Smooth muscle cell (in vitro differentiated cells): ENCODE results near the gene LEAP2. TPM values are rescaled to one million over a fixed set of nuclear protein-coding genes. Genes with fewer than 3 reads are reported as not detected.

Experiments
- DNase-seq: peaks from one replicate; lab custom pipeline; 2025; ENCODE audit not compliant: unreplicated experiment; lab: John Stamatoyannopoulos, UW
- H2AFZ ChIP-seq: fragments of 200-600 bp; sonication (generic); 2 replicates; pipeline ENCODE4 v1.6.0; 2016; ENCODE audit warnings: antibody characterized with exemption, low read depth, mild to moderate bottlenecking
- H3F3A ChIP-seq: fragments of 200-600 bp; sonication (generic); 2 replicates; pipeline ENCODE4 v1.6.0; 2017; ENCODE audit warnings: antibody characterized with exemption, low read depth
- H3K27ac ChIP-seq: fragments of 200-600 bp; sonication (generic); 2 replicates; pipeline ENCODE4 v1.5.1; 2016; ENCODE audit warnings: low read depth, mild to moderate bottlenecking
- H3K27me3 ChIP-seq: fragments of 200-600 bp; sonication (generic); 2 replicates; pipeline ENCODE4 v1.6.1; 2016; ENCODE audit warnings: low read depth, mild to moderate bottlenecking
- H3K36me3 ChIP-seq: fragments of 200-600 bp; sonication (generic); 2 replicates; pipeline ENCODE4 v1.5.1; 2016; ENCODE audit warnings: low read depth
- H3K4me1 ChIP-seq: fragments of 200-600 bp; sonication (generic); 2 replicates; pipeline ENCODE4 v1.5.1; 2016; ENCODE audit warnings: low read depth
- H3K4me2 ChIP-seq: fragments of 200-600 bp; sonication (generic); 2 replicates; pipeline ENCODE4 v1.6.0; 2016; ENCODE audit warnings: mild to moderate bottlenecking
- H3K4me3 ChIP-seq: fragments of 200-600 bp; sonication (generic); 2 replicates; pipeline ENCODE4 v1.5.1; 2016; ENCODE audit warnings: mild to moderate bottlenecking
- H3K79me2 ChIP-seq: fragments of 200-600 bp; sonication (generic); 2 replicates; pipeline ENCODE4 v1.6.0; 2016; ENCODE audit warnings: low read depth, mild to moderate bottlenecking
- H3K9ac ChIP-seq: fragments of 200-600 bp; sonication (generic); 2 replicates; pipeline ENCODE4 v1.6.0; 2016; ENCODE audit warnings: low read depth
- H3K9me3 ChIP-seq: fragments of 200-600 bp; sonication (generic); replicated peaks from 2 replicates; pipeline ENCODE4 v1.5.1; 2016; ENCODE audit warnings: low read depth
- H4K20me1 ChIP-seq: fragments of 200-600 bp; sonication (generic); 2 replicates; pipeline ENCODE4 v1.6.0; 2016; ENCODE audit warnings: low read depth
- CTCF ChIP-seq: fragments of 200-600 bp; sonication (generic); IDR thresholded peaks from 2 replicates; pipeline ENCODE4 v1.5.1; 2017; ENCODE audit warnings: borderline replicate concordance, mild to moderate bottlenecking, antibody characterized with exemption; ENCODE audit not compliant: insufficient read depth, poor library complexity, severe bottlenecking
- WGBS: methylation state at CpG from one replicate; pipeline ENCODE4 v1.1.7; 2016; ENCODE audit warnings: low lambda C conversion rate; 5-methylcytosine and 5-hydroxymethylcytosine counted together
- polyA plus RNA-seq: library from polyadenylated mRNA; unstranded; fragments of >200 nt; fragmentation: Nextera tagmentation; extraction: Ambion mirVana; gene quantifications from 2 replicates; pipeline ENCODE4 v1.2.1, GENCODE V29; 2016
- total RNA-seq: library from RNA; depleted of rRNA; stranded (reverse); fragments of >200 nt; gene quantifications from 2 replicates; pipeline ENCODE4 v1.2.3, GENCODE V29; 2014

The LEAP2 gene
- total and polyA plus RNA-seq, 2 experiments from 2014 or later, result 0.27 to 0.55 TPM

GRCh38 chr5:132849347-132849746, 24.1 kb upstream of the LEAP2 start:
- Histone ChIP-seq H3K9ac (no peak overlapping the region), H3F3A (no peaks in the 10 kb centered on the region), H3K4me2 (no peak overlapping the region), H3K36me3 (no peaks in the 10 kb centered on the region), H2AFZ (no peak overlapping the region), H3K79me2 (no peaks in the 10 kb centered on the region), H3K4me1 (no peaks in the 10 kb centered on the region), H4K20me1 (no peaks in the 10 kb centered on the region), H3K27ac (no peak overlapping the region), H3K4me3 (no peak overlapping the region), H3K9me3 (no peaks in the 10 kb centered on the region), H3K27me3 (no peaks in the 10 kb centered on the region)
- 70% methylated on average over 1 of the region's 1 CpG for WGBS
- TF ChIP-seq CTCF, result no peak
- no peak for DNase-seq

- Histone ChIP-seq H3K27me3 (no peaks in the 10 kb centered on the region), H3K9me3 (no peaks in the 10 kb centered on the region), H3K27ac (no peak overlapping the region), H3K36me3 (no peaks in the 10 kb centered on the region), H3K4me1 (no peaks in the 10 kb centered on the region), H3K79me2 (no peaks in the 10 kb centered on the region), H3K9ac (no peak overlapping the region), H3K4me2 (no peak overlapping the region), H4K20me1 (no peaks in the 10 kb centered on the region), H3F3A (no peaks in the 10 kb centered on the region), H3K4me3 (no peak overlapping the region), H2AFZ (no peak overlapping the region)
- 88% methylated on average over 2 of the region's 2 CpGs for WGBS
- TF ChIP-seq CTCF, result no peak
- DNase-seq, result no peak
Observed at GRCh38 chr5:132850066-132850465, 23.4 kb upstream of the LEAP2 start.

GRCh38 chr5:132853323-132853722, 20.1 kb upstream of the LEAP2 start:
- no peak overlapping the region for H3K4me3 ChIP-seq
- no peak for TF ChIP-seq CTCF
- H3K4me1 ChIP-seq, result no peaks in the 10 kb centered on the region
- no peak overlapping the region for H2AFZ ChIP-seq
- H3K27ac ChIP-seq, result no peak overlapping the region
- no peaks in the 10 kb centered on the region for H3K36me3 ChIP-seq
- DNase-seq, result no peak
- no peaks in the 10 kb centered on the region for H4K20me1 ChIP-seq
- H3K9ac ChIP-seq, result no peak overlapping the region
- H3K4me2 ChIP-seq, result no peak overlapping the region
- WGBS, result 96% methylated on average over 3 of the region's 3 CpGs
- H3K9me3 ChIP-seq, result no peaks in the 10 kb centered on the region
- H3K79me2 ChIP-seq, result no peaks in the 10 kb centered on the region
- no peaks in the 10 kb centered on the region for H3K27me3 ChIP-seq
- H3F3A ChIP-seq, result no peaks in the 10 kb centered on the region

GRCh38 chr5:132853790-132854189, 19.7 kb upstream of the LEAP2 start:
- WGBS, result 81% methylated on average over 1 of the region's 1 CpG

More at GRCh38 chr5:132853790-132854189, 19.7 kb upstream of the LEAP2 start:
- no peaks in the 10 kb centered on the region for H3K27me3 ChIP-seq
- no peaks in the 10 kb centered on the region for H3K9me3 ChIP-seq
- no peak for TF ChIP-seq CTCF
- H3K4me2 ChIP-seq, result no peak overlapping the region
- DNase-seq, result no peak
- no peak overlapping the region for H3K27ac ChIP-seq
- H3K9ac ChIP-seq, result no peak overlapping the region
- H3K4me1 ChIP-seq, result no peaks in the 10 kb centered on the region
- H3K36me3 ChIP-seq, result no peaks in the 10 kb centered on the region
- no peaks in the 10 kb centered on the region for H4K20me1 ChIP-seq
- no peak overlapping the region for H2AFZ ChIP-seq
- no peak overlapping the region for H3K4me3 ChIP-seq
- no peaks in the 10 kb centered on the region for H3K79me2 ChIP-seq
- H3F3A ChIP-seq, result no peaks in the 10 kb centered on the region
